Caco-2 (cell line): ENCODE measurements around the gene MYO7A. TPM values are rescaled to one million over a fixed set of nuclear protein-coding genes. Genes with fewer than 3 reads are reported as not detected.

ENCODE experiments used
- BruUV-seq: library from RNA; stranded (reverse); fragments of 400-500 nt; replicated peaks from 2 replicates; lab custom pipeline; 2021; lab: Mats Ljungman, UMichigan
- CTCF ChIA-PET: fragments of 300-600 bp; sonication (Branson Sonifier 250); formaldehyde crosslinking; loops from one replicate; lab custom pipeline; 2022; ENCODE audit warnings: antibody characterized with exemption; lab: Charles Lee
- POLR2A ChIA-PET: fragments of 300-600 bp; sonication (Branson Sonifier 250); formaldehyde crosslinking; loops from one replicate; lab custom pipeline; 2022; ENCODE audit warnings: antibody characterized with exemption; lab: Charles Lee
- DNase-seq, 2 experiments: peaks; one replicate each; pipeline versions ENCODE4 v3.0.0 to v3.0.0-alpha.2; 2020 to 2022
- H3K27me3 ChIP-seq: replicated peaks from 2 replicates; pipeline ENCODE4 v1.6.0; 2011; ENCODE audit warnings: low read length; ENCODE audit not compliant: control insufficient read depth, insufficient read depth
- H3K36me3 ChIP-seq: 2 replicates; pipeline ENCODE4 v1.5.1; 2011; ENCODE audit warnings: low read length; ENCODE audit not compliant: control insufficient read depth, insufficient read depth
- H3K4me1 ChIP-seq: fragments of 250-450 bp; sonication (Bioruptor Pico); 2 replicates; pipeline ENCODE4 v1.5.1; 2020; ENCODE audit warnings: mild to moderate bottlenecking
- H3K4me3 ChIP-seq: 2 replicates; pipeline ENCODE4 v1.5.1; 2011; ENCODE audit warnings: low read depth, mild to moderate bottlenecking, control low read depth, low read length
- H3K9me3 ChIP-seq: fragments of 250-450 bp; sonication (Bioruptor Pico); 2 replicates; pipeline ENCODE4 v1.5.1; 2020; ENCODE audit warnings: mild to moderate bottlenecking, moderate library complexity
- H3K27ac Mint-ChIP-seq: one replicate; pipeline ENCODE4 v1.8.0; 2022; ENCODE audit warnings: mixed read lengths; ENCODE audit not compliant: unreplicated experiment
- H3K27me3 Mint-ChIP-seq: one replicate; pipeline ENCODE4 v1.8.0; 2022; ENCODE audit warnings: mixed read lengths; ENCODE audit not compliant: insufficient read depth, unreplicated experiment
- H3K36me3 Mint-ChIP-seq: one replicate; pipeline ENCODE4 v1.8.0; 2022; ENCODE audit warnings: mild to moderate bottlenecking, mixed read lengths; ENCODE audit not compliant: insufficient read depth, unreplicated experiment
- H3K4me1 Mint-ChIP-seq: one replicate; pipeline ENCODE4 v1.8.0; 2022; ENCODE audit warnings: low read depth, mixed read lengths; ENCODE audit not compliant: unreplicated experiment
- H3K4me3 Mint-ChIP-seq: one replicate; pipeline ENCODE4 v1.8.0; 2022; ENCODE audit warnings: mild to moderate bottlenecking, moderate library complexity, mixed read lengths; ENCODE audit not compliant: unreplicated experiment
- H3K9me3 Mint-ChIP-seq: one replicate; pipeline ENCODE4 v1.8.0; 2022; ENCODE audit warnings: mixed read lengths; ENCODE audit not compliant: unreplicated experiment
- CTCF ChIP-seq, 2 experiments: fragments of 200-600 bp in 1 of 2; IDR thresholded peaks; 1 replicate in 1 of 2; 2 replicates in 1 of 2; pipeline versions ENCODE4 v1.5.1 to v1.8.0; 2011 to 2022; ENCODE audit warnings: antibody characterized with exemption in 1 of 2, control low read depth in 1 of 2, inconsistent platforms in 1 of 2, low read depth in 1 of 2, low read length in 1 of 2, mild to moderate bottlenecking in 1 of 2, moderate library complexity in 1 of 2; ENCODE audit not compliant: insufficient read depth in 1 of 2, severe bottlenecking in 1 of 2, unreplicated experiment in 1 of 2
- intact Hi-C: fragments of 100-400 bp; cut with micrococcal nuclease; formaldehyde crosslinking; loops from one replicate; pipeline ENCODE4 v1.10.0; 2022; ENCODE audit not compliant: unreplicated experiment
- total RNA-seq: library from RNA; stranded (reverse); gene quantifications from 2 replicates; pipeline ENCODE4 v1.2.3, GENCODE V29; 2022

MYO7A gene
- total RNA-seq, 1 experiment from 2014 or later, result 8.9 TPM

GRCh38 chr11:77108436-77108835, 19.6 kb upstream of the MYO7A start:
- Mint-ChIP-seq H3K27ac (no peak overlapping the region), H3K9me3 (no peaks in the 10 kb centered on the region), H3K4me1 (peaks cover 7% of the 10 kb centered on the region), H3K36me3 (no peaks in the 10 kb centered on the region), H3K4me3 (no peak overlapping the region), H3K27me3 (no peaks in the 10 kb centered on the region)
- TF ChIP-seq CTCF (IDR thresholded peaks at IDR 0.05; ENCODE audit: insufficient read depth in 1 of 2, low read depth in 1 of 2, low read length in 1 of 2, severe bottlenecking in 1 of 2, unreplicated experiment in 1 of 2), result no peak
- H3K4me3 ChIP-seq, result no peak overlapping the region
- H3K36me3 ChIP-seq, result no peaks in the 10 kb centered on the region
- ChIA-PET CTCF (interaction anchor here (1.1 to 2.4 kb wide), 2 partner anchors 17 to 19 kb away, joined by 4 to 12 read pairs; partner anchors contain the start of gene MYO7A), POLR2A (no interaction called here)
- no peaks in the 10 kb centered on the region for H3K27me3 ChIP-seq
- no peaks in the 10 kb centered on the region for H3K9me3 ChIP-seq
- BruUV-seq, result no TSS peak
- intact Hi-C loops, result no loop called here
- no peak for DNase-seq
- no peaks in the 10 kb centered on the region for H3K4me1 ChIP-seq

GRCh38 chr11:77109236-77110019, 18.6 kb upstream of the MYO7A start:
- intact Hi-C loops, result no loop called here
- H3K27me3 Mint-ChIP-seq, result no peaks in the 10 kb centered on the region
- BruUV-seq, result no TSS peak
- no peak for DNase-seq
- no peak overlapping the region for H3K27ac Mint-ChIP-seq
- no peak overlapping the region for H3K4me3 Mint-ChIP-seq
- H3K36me3 Mint-ChIP-seq, result no peaks in the 10 kb centered on the region
- Histone ChIP-seq H3K9me3 (no peaks in the 10 kb centered on the region), H3K36me3 (no peaks in the 10 kb centered on the region), H3K4me3 (no peak overlapping the region), H3K27me3 (no peaks in the 10 kb centered on the region), H3K4me1 (no peaks in the 10 kb centered on the region)
- ChIA-PET CTCF (interaction anchor here (0.6 to 1.1 kb wide), 2 partner anchors 17 to 18 kb away, joined by 3 to 4 read pairs; no protein-coding TSS in a partner anchor), POLR2A (no interaction called here)
- H3K9me3 Mint-ChIP-seq, result no peaks in the 10 kb centered on the region
- no peak for TF ChIP-seq CTCF (IDR thresholded peaks at IDR 0.05; ENCODE audit: insufficient read depth in 1 of 2, low read depth in 1 of 2, low read length in 1 of 2, severe bottlenecking in 1 of 2, unreplicated experiment in 1 of 2)
- peaks cover 7% of the 10 kb centered on the region for H3K4me1 Mint-ChIP-seq

GRCh38 chr11:77110836-77111235, 17.2 kb upstream of the MYO7A start:
- BruUV-seq, result no TSS peak
- no peak overlapping the region for H3K27ac Mint-ChIP-seq
- Histone ChIP-seq H3K9me3 (no peaks in the 10 kb centered on the region), H3K4me1 (no peaks in the 10 kb centered on the region), H3K36me3 (no peaks in the 10 kb centered on the region), H3K4me3 (no peak overlapping the region), H3K27me3 (no peaks in the 10 kb centered on the region)
- ChIA-PET CTCF (interaction anchor here (0.6 to 1.6 kb wide), 4 partner anchors 20 to 64 kb away, joined by 3 to 7 read pairs (median 3); no protein-coding TSS in a partner anchor), POLR2A (no interaction called here)
- peaks cover 7% of the 10 kb centered on the region for H3K4me1 Mint-ChIP-seq
- H3K27me3 Mint-ChIP-seq, result no peaks in the 10 kb centered on the region
- no peaks in the 10 kb centered on the region for H3K9me3 Mint-ChIP-seq
- DNase-seq, result no peak
- intact Hi-C loops, result no loop called here
- no peaks in the 10 kb centered on the region for H3K36me3 Mint-ChIP-seq
- no peak for TF ChIP-seq CTCF (IDR thresholded peaks at IDR 0.05; ENCODE audit: insufficient read depth in 1 of 2, low read depth in 1 of 2, low read length in 1 of 2, severe bottlenecking in 1 of 2, unreplicated experiment in 1 of 2)
- H3K4me3 Mint-ChIP-seq, result no peak overlapping the region
